ENCODE measurements around the gene KCNJ12. TPM values are rescaled to one million over a fixed set of nuclear protein-coding genes. Genes with fewer than 3 reads are reported as not detected.
"Not testable (repeated sequence)": the region's sequence is repeated elsewhere in the genome, so short reads cannot be mapped to it uniquely, and the experiment has no call there.

Gene KCNJ12
- polyA plus RNA-seq, 6 donors from 2014 or later, result not detected

- Mint-ChIP-seq H3K4me1 (peaks cover 12 to 21% (median 19%) of the 10 kb centered on the region in 3 donors), H3K27ac (peak overlapping the region in 1 of 6 donors; percentile 85), H3K27me3 (peaks cover 7 to 62% (median 51%) of the 10 kb centered on the region in 3 donors)
- not testable (repeated sequence) for DNase-seq; H3K36me3 Mint-ChIP-seq; H3K4me3 Mint-ChIP-seq; ATAC-seq (ENCODE audit: low read depth in 2 of 2); H3K9me3 Mint-ChIP-seq
Observed at GRCh38 chr17:21456449-21456848, 80.3 kb downstream of the KCNJ12 start.

GRCh38 chr17:21457051-21458026, 81.2 kb downstream of the KCNJ12 start:
- Mint-ChIP-seq H3K4me3 (no peak overlapping the region), H3K27ac (peak overlapping the region in 2 of 6 donors; percentile 20 to 67), H3K36me3 (no peaks in the 10 kb centered on the region), H3K9me3 (peaks cover 0 to 6% (median 0%) of the 10 kb centered on the region in 7 donors), H3K4me1 (peaks cover 10 to 21% (median 16%) of the 10 kb centered on the region in 3 donors), H3K27me3 (peaks cover 7 to 62% (median 57%) of the 10 kb centered on the region in 3 donors)
- peak; percentile 81 to 83 for ATAC-seq (ENCODE audit: low read depth in 2 of 2)
- DNase-seq, result peak; percentile 74

GRCh38 chr17:21458054-21458453, 81.9 kb downstream of the KCNJ12 start:
- ATAC-seq (ENCODE audit: low read depth in 2 of 2), result no peak
- Mint-ChIP-seq H3K4me3 (no peak overlapping the region), H3K4me1 (peaks cover 10 to 23% (median 14%) of the 10 kb centered on the region in 3 donors), H3K27ac (no peak overlapping the region), H3K9me3 (peaks cover 0 to 4% (median 0%) of the 10 kb centered on the region in 7 donors), H3K36me3 (no peaks in the 10 kb centered on the region), H3K27me3 (peaks cover 6 to 62% (median 61%) of the 10 kb centered on the region in 3 donors)
- no peak for DNase-seq

- ATAC-seq (ENCODE audit: low read depth in 2 of 2) (no peak), DNase-seq (no peak)
- Mint-ChIP-seq H3K9me3 (peaks cover 0 to 4% (median 0%) of the 10 kb centered on the region in 7 donors), H3K36me3 (no peaks in the 10 kb centered on the region), H3K27ac (no peak overlapping the region), H3K4me1 (peaks cover 19 to 32% (median 25%) of the 10 kb centered on the region in 3 donors), H3K27me3 (peaks cover 3 to 64% (median 62%) of the 10 kb centered on the region in 3 donors), H3K4me3 (no peak overlapping the region)
Observed at GRCh38 chr17:21459536-21459935, 83.4 kb downstream of the KCNJ12 start.

GRCh38 chr17:21460358-21460757, 84.2 kb downstream of the KCNJ12 start:
- Mint-ChIP-seq H3K27ac (no peak overlapping the region), H3K27me3 (peaks cover 3 to 60% (median 55%) of the 10 kb centered on the region in 3 donors), H3K36me3 (no peaks in the 10 kb centered on the region), H3K4me3 (no peak overlapping the region), H3K4me1 (peaks cover 17 to 28% (median 27%) of the 10 kb centered on the region in 3 donors), H3K9me3 (peaks cover 0 to 4% (median 0%) of the 10 kb centered on the region in 7 donors)
- DNase-seq (no peak), ATAC-seq (ENCODE audit: low read depth in 2 of 2) (no peak)

- Mint-ChIP-seq H3K27me3 (peaks cover 2 to 55% (median 46%) of the 10 kb centered on the region in 3 donors), H3K4me1 (peaks cover 11 to 24% (median 20%) of the 10 kb centered on the region in 3 donors), H3K4me3 (peak overlapping the region in 1 of 8 donors; percentile 47), H3K27ac (no peak overlapping the region), H3K36me3 (no peaks in the 10 kb centered on the region), H3K9me3 (peaks cover 0 to 2% (median 0%) of the 10 kb centered on the region in 7 donors)
- no peak for DNase-seq
- no peak for ATAC-seq (ENCODE audit: low read depth in 2 of 2)
Observed at GRCh38 chr17:21462237-21462636, 86.1 kb downstream of the KCNJ12 start.

- ATAC-seq (ENCODE audit: low read depth in 2 of 2), result peak; percentile 72 to 82
- peak overlapping the region in 4 of 6 donors; percentile 69 to 84 (median 82) for H3K27ac Mint-ChIP-seq
- H3K4me1 Mint-ChIP-seq, result peaks cover 11 to 20% (median 18%) of the 10 kb centered on the region in 3 donors
- DNase-seq, result peak; percentile 21
- H3K4me3 Mint-ChIP-seq, result peak overlapping the region; percentile 6 to 92 (median 73)
- H3K27me3 Mint-ChIP-seq, result peaks cover 0 to 52% (median 36%) of the 10 kb centered on the region in 3 donors
- H3K9me3 Mint-ChIP-seq, result peaks cover 0 to 4% (median 0%) of the 10 kb centered on the region in 7 donors
- no peaks in the 10 kb centered on the region for H3K36me3 Mint-ChIP-seq
Observed at GRCh38 chr17:21463204-21463661, 87.1 kb downstream of the KCNJ12 start.

- peak overlapping the region in 3 of 6 donors; percentile 44 to 81 (median 69) for H3K27ac Mint-ChIP-seq
- DNase-seq, result no peak
- ATAC-seq (ENCODE audit: low read depth in 2 of 2), result peak in 1 of 2 donors; percentile 13
- H3K36me3 Mint-ChIP-seq, result no peaks in the 10 kb centered on the region
- H3K9me3 Mint-ChIP-seq, result peaks cover 0 to 4% (median 0%) of the 10 kb centered on the region in 7 donors
- peaks cover 11 to 20% (median 18%) of the 10 kb centered on the region in 3 donors for H3K4me1 Mint-ChIP-seq
- peak overlapping the region in 7 of 8 donors; percentile 6 to 92 (median 68) for H3K4me3 Mint-ChIP-seq
- peaks cover 0 to 51% (median 30%) of the 10 kb centered on the region in 3 donors for H3K27me3 Mint-ChIP-seq
Observed at GRCh38 chr17:21463779-21464407, 87.7 kb downstream of the KCNJ12 start.

- Mint-ChIP-seq H3K4me1 (peaks cover 11 to 20% (median 18%) of the 10 kb centered on the region in 3 donors), H3K36me3 (no peaks in the 10 kb centered on the region), H3K9me3 (peaks cover 0 to 4% (median 0%) of the 10 kb centered on the region in 7 donors), H3K27me3 (peaks cover 0 to 49% (median 22%) of the 10 kb centered on the region in 3 donors), H3K4me3 (peak overlapping the region in 6 of 8 donors; percentile 33 to 67 (median 54)), H3K27ac (peak overlapping the region in 2 of 6 donors; percentile 33 to 56)
- DNase-seq (no peak), ATAC-seq (ENCODE audit: low read depth in 2 of 2) (no peak)
Observed at GRCh38 chr17:21464611-21465021, 88.5 kb downstream of the KCNJ12 start.

GRCh38 chr17:21466550-21466949, 90.4 kb downstream of the KCNJ12 start:
- H3K9me3 Mint-ChIP-seq, result peaks cover 0 to 4% (median 0%) of the 10 kb centered on the region in 7 donors
- no peak for ATAC-seq (ENCODE audit: low read depth in 2 of 2)

GRCh38 chr17:21467196-21467595, 91.0 kb downstream of the KCNJ12 start:
- no peak for ATAC-seq (ENCODE audit: low read depth in 2 of 2)
- no peak for DNase-seq
- no peaks in the 10 kb centered on the region for H3K36me3 Mint-ChIP-seq
- peak overlapping the region in 1 of 6 donors; percentile 23 for H3K27ac Mint-ChIP-seq
- H3K27me3 Mint-ChIP-seq, result peaks cover 4 to 50% (median 17%) of the 10 kb centered on the region in 3 donors
- H3K4me1 Mint-ChIP-seq, result peaks cover 11 to 27% (median 20%) of the 10 kb centered on the region in 3 donors
- peaks cover 0 to 4% (median 0%) of the 10 kb centered on the region in 7 donors for H3K9me3 Mint-ChIP-seq
- H3K4me3 Mint-ChIP-seq, result no peak overlapping the region

More at GRCh38 chr17:21466550-21466949, 90.4 kb downstream of the KCNJ12 start:
- no peaks in the 10 kb centered on the region for H3K36me3 Mint-ChIP-seq
- DNase-seq, result no peak
- H3K27ac Mint-ChIP-seq, result peak overlapping the region in 1 of 6 donors; percentile 38
- peaks cover 11 to 29% (median 20%) of the 10 kb centered on the region in 3 donors for H3K4me1 Mint-ChIP-seq
- peaks cover 0 to 49% (median 17%) of the 10 kb centered on the region in 3 donors for H3K27me3 Mint-ChIP-seq
- no peak overlapping the region for H3K4me3 Mint-ChIP-seq

- no peak for ATAC-seq (ENCODE audit: low read depth in 2 of 2)
- Mint-ChIP-seq H3K27ac (peak overlapping the region in 1 of 6 donors; percentile 23), H3K4me1 (peaks cover 10 to 21% (median 16%) of the 10 kb centered on the region in 3 donors), H3K27me3 (peaks cover 9 to 50% (median 17%) of the 10 kb centered on the region in 3 donors), H3K4me3 (no peak overlapping the region), H3K36me3 (no peaks in the 10 kb centered on the region), H3K9me3 (peaks cover 0 to 4% (median 0%) of the 10 kb centered on the region in 7 donors)
- DNase-seq, result no peak
Observed at GRCh38 chr17:21467739-21468490, 91.8 kb downstream of the KCNJ12 start.
